IMR-90 (cell line): Measurements from ENCODE around the gene LDLRAD3.

ENCODE experiments used
- BHLHE40 ChIP-seq: fragments of 150-350 bp; IDR thresholded peaks from 2 replicates; pipeline ENCODE4 v1.6.1; 2016; ENCODE audit warnings: mild to moderate bottlenecking, low read depth, low read length
- CEBPB ChIP-seq: IDR thresholded peaks from 2 replicates; pipeline ENCODE4 v1.6.1; 2012; ENCODE audit warnings: low read depth, low read length, improper control_type of control experiment
- FOS ChIP-seq: fragments of 150-350 bp; IDR thresholded peaks from 2 replicates; pipeline ENCODE4 v1.6.1; 2016; ENCODE audit warnings: low read depth, low read length
- MAFK ChIP-seq: IDR thresholded peaks from 2 replicates; pipeline ENCODE4 v1.6.1; 2012; ENCODE audit warnings: low read depth, low read length, improper control_type of control experiment
- MAZ ChIP-seq: IDR thresholded peaks from 2 replicates; pipeline ENCODE4 v1.6.1; 2012; ENCODE audit warnings: low read depth, mild to moderate bottlenecking, low read length, improper control_type of control experiment, moderate library complexity, borderline replicate concordance
- MXI1 ChIP-seq: IDR thresholded peaks from 2 replicates; pipeline ENCODE4 v1.6.1; 2012; ENCODE audit warnings: low read depth, mild to moderate bottlenecking, low read length, moderate library complexity, borderline replicate concordance
- NFE2L2 ChIP-seq: fragments of 150-350 bp; IDR thresholded peaks from 2 replicates; pipeline ENCODE4 v1.6.1; 2016; ENCODE audit warnings: low read depth, mild to moderate bottlenecking, low read length
- POLR2A ChIP-seq: IDR thresholded peaks from 2 replicates; pipeline ENCODE4 v1.6.1; 2012; ENCODE audit warnings: mild to moderate bottlenecking, low read depth, low read length
- RCOR1 ChIP-seq: IDR thresholded peaks from 2 replicates; pipeline ENCODE4 v1.6.1; 2012; ENCODE audit warnings: mild to moderate bottlenecking, low read length, improper control_type of control experiment; ENCODE audit not compliant: insufficient replicate concordance
- RFX5 ChIP-seq: IDR thresholded peaks from 2 replicates; pipeline ENCODE4 v1.8.0; 2012; ENCODE audit warnings: low read depth, mild to moderate bottlenecking, low read length, moderate library complexity
- SMC3 ChIP-seq: fragments of 150-350 bp; IDR thresholded peaks from 2 replicates; pipeline ENCODE4 v1.6.1; 2016; ENCODE audit warnings: low read depth, mild to moderate bottlenecking, antibody characterized with exemption, low read length, moderate library complexity
- TF ChIP-seq, protein P1 (sequence below): conservative IDR thresholded peaks from 2 replicates; pipeline ENCODE4 v1.5.1; 2012; ENCODE audit warnings: mild to moderate bottlenecking, low read depth, low read length, improper control_type of control experiment
- TF ChIP-seq, protein P2 (sequence below): fragments of 150-350 bp; IDR thresholded peaks from 2 replicates; pipeline ENCODE4 v1.6.1; 2017; ENCODE audit warnings: mild to moderate bottlenecking, antibody characterized with exemption, low read length, low read depth

DNA sequence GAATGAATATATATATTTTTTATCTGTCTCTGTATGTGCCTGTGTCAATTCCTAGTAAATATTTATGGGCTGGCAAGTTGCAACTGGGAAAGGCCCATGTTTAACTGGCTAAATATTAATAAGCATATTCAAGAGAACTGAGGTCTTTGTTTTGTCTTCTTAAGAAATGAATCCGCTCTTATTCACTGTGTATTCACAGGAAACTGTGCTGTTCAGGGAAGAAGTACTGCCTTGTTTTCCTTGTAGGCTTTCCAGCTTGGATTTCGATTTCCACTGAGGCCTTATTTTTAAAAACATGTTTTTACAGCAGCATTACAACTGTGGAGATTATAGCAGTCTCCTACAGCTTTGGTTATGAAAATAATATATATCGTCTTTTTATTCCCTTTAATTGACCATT, 64.7 kb downstream of the LDLRAD3 start:
- TF ChIP-seq MXI1 (no peak), SMC3 (no peak), NFE2L2 (no peak), POLR2A (no peak), MAZ (no peak), RCOR1 (no peak), MAFK (no peak), RFX5 (no peak), FOS (no peak), CEBPB (no peak), BHLHE40 (no peak)
- TF ChIP-seq, protein P1, sequence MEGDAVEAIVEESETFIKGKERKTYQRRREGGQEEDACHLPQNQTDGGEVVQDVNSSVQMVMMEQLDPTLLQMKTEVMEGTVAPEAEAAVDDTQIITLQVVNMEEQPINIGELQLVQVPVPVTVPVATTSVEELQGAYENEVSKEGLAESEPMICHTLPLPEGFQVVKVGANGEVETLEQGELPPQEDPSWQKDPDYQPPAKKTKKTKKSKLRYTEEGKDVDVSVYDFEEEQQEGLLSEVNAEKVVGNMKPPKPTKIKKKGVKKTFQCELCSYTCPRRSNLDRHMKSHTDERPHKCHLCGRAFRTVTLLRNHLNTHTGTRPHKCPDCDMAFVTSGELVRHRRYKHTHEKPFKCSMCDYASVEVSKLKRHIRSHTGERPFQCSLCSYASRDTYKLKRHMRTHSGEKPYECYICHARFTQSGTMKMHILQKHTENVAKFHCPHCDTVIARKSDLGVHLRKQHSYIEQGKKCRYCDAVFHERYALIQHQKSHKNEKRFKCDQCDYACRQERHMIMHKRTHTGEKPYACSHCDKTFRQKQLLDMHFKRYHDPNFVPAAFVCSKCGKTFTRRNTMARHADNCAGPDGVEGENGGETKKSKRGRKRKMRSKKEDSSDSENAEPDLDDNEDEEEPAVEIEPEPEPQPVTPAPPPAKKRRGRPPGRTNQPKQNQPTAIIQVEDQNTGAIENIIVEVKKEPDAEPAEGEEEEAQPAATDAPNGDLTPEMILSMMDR, result no peak
- TF ChIP-seq, protein P2, sequence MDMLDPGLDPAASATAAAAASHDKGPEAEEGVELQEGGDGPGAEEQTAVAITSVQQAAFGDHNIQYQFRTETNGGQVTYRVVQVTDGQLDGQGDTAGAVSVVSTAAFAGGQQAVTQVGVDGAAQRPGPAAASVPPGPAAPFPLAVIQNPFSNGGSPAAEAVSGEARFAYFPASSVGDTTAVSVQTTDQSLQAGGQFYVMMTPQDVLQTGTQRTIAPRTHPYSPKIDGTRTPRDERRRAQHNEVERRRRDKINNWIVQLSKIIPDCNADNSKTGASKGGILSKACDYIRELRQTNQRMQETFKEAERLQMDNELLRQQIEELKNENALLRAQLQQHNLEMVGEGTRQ, result no peak
